CD4-positive, alpha-beta T cell treated with Interferon gamma for 1 hour (primary cell): ENCODE results near the gene ANO5.
A peak's percentile ranks its signal among the peaks of the same experiment; 100 is the strongest.
"Not testable (repeated sequence)": the region's sequence is repeated elsewhere in the genome, so short reads cannot be mapped to it uniquely, and the experiment has no call there.

ENCODE experiments used
- DNase-seq: peaks from one replicate; pipeline ENCODE4 v3.0.0-alpha.2; 2020

ANO5 gene

DNA sequence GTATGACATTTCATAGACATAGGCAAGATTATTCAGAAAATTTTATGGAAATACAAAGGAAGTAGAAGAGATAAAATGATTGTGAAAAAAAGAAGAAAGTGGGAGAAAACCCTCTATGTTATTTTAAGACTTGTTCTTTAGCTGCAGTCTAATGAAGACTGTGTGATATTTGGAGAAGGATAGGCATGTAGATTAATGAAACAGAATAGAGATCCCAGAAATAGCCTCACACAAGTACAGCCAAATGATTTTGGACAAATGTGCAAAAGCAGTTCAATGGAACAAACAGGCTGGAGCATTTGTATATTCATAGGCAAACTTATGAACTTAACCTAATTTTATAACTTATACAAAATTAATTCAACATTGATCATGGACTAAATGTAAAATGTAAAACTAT lies 14.3 kb downstream of the ANO5 start:
- DNase-seq, result no peak

DNA sequence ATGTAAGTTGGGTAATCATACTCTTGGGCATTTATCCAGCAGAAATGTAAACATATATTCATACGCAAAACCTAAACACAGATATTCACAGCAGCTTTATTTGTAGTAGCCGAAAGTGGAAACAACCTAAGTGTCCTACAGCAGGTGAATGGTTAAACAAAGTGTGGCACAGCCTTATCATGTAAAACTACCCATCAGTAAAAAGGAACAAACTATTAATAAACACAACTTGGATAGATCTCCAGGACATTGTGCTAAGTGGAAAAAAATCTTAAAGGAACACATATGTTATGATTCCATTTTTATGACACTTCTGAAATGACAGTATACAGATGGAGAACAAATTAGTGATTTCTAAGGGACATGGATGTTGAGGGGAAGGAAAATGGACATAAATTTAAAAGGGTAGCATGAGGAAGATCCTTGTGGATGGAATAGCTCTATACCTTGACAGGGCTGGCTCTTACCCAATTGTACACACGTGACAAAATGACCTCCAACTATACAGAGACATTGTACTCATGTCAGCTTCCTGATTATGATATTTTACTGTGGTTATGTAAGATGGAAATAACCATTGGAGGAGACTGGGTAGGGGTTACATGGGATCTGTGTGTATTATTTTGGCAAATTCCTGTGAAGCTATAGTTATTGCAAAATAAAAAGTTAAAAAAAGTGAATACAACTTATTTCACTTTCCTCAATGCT lies 15.4 kb downstream of the ANO5 start:
- DNase-seq, result no peak

GRCh38 chr11:22216940-22217339 lies 24.1 kb downstream of the ANO5 start:
- DNase-seq, result no peak

DNA sequence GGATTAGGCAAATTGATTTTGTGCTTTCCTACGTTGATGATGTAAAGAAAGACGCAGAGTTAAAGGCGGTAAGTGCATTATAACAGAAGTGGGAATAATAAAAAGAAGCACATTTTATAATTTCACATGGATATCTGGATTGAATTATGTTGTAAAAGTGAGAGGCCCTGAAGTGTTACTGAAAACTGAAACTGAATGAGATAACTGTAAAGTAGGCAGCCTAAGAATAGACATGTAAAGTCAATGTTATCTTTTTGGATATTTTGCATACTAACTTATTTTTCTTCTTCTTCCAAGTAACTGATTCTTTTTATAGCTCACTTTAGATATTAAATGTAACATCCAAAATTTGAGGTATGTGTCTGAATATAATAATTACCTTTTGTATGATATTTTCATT lies 28.3 kb downstream of the ANO5 start:
- DNase-seq, result no peak

DNA sequence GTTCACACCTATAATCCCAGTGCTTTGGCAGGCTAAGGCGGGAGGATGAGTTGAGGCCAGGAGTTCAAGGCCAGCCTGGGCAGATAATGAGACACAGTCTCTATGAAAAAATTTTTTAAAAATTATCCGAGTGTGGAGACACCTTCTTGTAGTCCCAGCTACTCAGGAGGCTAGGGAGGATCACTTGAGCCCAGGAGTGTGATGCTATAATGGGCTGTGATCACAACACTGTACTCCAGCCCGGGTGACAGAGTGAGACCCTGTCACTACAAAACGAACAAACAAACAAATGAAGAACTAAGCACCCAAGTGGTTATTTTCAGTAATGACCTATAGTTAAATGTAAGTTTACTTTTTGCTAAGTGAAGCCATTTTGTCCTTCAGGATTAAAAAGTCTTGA lies 32.3 kb downstream of the ANO5 start:
- no peak for DNase-seq

GRCh38 chr11:22234743-22235142 lies 41.9 kb downstream of the ANO5 start:
- DNase-seq, result no peak

DNA sequence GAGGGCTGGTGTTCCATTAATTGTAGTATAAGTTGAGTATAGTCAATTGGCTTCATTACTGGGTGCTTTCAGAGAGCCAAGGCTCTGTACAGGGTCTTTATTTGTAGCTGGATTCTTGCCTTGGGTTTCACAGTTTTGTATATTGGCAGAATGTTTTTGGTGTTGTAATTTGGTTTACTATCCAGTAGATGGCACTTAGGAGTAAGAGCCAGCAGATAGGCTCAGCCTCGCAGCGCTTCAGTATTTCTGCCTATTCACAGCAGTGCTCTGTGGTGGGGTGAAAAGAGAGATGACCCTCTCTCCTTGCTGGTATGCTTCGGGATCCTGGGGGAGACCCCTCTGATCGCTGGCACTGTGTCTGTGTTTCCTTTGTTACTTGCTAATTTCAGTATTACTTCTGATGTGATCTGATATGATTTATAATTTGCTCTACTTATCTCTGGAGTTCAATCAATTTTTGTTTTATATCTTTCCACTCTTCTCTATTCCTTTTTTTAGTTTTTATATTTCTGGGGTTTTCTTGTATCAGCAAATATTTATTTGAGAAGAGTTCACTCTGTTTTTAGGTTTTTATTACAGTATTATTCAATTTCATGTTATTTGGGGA lies 52.2 kb downstream of the ANO5 start:
- DNase-seq, result peak; percentile 1

GRCh38 chr11:22246992-22247391 lies 54.1 kb downstream of the ANO5 start:
- no peak for DNase-seq

DNA sequence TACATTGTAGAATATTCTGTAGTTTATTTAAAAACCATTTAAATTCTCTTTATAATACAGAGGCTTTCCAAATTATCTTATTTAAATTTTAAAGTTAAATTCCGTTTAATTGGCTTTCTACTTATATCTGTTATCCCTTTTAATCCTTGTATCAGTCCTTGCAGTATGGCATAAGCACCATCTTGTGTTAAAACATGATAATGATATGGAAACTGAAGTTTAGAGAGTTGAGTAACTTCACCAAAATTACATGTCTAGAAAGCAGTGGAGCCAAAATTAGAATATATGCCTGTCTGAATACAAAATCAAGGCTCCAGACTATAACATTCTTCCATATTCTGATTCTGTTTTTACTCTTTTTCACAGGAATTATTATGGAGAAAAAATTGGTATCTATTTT lies 57.0 kb downstream of the ANO5 start:
- DNase-seq, result no peak

DNA sequence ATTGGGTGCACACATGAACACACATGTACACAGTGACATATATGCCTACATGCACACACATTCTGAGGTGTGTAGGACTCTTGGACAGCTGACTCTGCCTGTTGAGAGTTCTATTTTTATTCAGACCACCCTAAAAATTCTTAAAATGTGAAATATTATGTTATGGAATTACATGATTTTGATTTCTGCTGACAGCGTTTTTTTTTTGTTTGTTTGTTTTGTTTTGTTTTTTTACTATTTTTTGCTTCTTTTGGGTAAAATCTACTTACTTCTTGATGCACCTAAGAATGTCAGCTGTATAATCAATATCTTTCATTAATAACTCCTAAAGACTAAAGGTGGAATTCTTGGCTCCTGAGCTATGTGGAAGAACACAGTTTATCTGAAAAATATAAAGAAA lies 64.0 kb downstream of the ANO5 start:
- no peak for DNase-seq

DNA sequence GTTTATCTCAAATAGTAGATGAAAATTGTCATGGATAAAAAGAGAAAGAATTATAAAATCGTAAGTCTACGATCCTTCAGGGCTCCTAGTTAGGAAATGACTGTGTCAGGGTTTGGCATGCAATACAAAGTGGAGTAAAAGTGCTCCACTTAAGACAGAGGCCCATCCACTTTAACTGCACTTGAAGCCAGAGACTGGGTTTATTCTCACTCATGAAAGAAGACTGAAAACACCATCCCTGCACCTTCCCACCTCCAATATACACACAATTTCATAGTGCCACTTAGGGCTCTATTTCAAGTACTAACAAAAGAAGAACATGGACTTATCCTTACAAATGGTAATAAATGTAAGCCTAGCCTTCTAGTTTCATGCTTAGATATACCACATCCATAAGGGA lies 70.7 kb downstream of the ANO5 start:
- DNase-seq, result no peak

- DNase-seq, result not testable (repeated sequence)
These were observed 76.2 kb downstream of the ANO5 start for GRCh38 chr11:22268983-22269624.

DNA sequence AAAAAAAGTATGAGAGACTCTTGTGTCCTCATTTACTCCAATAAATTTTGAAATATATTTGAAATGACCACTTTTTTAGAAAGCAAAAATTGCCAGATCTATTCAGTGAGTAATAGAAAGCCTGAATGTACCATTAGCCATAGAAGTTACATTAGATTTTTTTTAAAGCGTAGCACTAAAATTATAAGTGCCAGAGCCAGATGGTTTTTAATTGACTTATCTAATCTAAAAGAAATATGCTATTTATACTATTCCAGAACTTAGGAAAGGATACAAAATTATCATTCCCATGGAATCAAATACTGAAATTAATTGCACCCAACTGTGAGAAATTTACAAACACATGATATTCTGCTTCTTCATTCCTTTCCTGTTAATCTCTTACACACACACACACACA lies 80.9 kb downstream of the ANO5 start:
- DNase-seq, result no peak

DNA sequence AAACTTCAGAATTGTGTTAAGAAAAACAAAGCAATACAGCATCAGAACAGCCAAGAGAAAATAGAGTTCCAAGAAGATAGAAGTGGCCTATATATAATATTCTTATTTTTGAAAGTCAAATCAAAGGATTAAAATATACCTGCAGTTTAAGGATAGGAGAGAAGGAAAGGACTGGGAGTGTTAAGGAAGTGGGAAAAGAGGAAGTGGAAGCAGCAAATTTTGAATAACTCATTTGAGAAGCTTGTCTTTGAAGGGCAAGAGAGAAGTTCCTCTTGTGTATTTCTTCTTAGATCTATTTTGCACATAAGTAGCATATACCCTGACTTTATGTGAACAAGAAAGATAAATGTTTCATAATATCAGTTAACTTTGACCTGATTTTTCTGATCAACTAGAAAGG lies 82.7 kb downstream of the ANO5 start:
- no peak for DNase-seq

DNA sequence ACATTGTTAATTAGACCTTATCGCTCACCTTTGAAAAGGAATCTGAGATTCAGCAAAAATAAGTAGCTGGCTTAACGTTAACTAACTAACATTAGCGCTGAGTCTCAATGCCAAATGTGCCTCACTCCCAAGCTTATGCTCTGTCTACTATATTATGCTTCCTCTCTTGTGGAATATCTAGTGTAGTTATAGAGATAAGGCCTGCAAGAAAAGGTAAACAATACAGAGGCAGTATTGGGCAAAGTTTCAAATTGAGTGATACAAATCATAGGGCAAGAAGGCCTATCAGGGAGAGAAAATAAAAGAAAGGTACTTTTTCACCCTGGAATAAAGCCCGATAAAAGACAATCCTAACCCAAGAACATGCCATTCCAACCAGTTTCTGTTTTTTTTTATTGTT lies 83.7 kb downstream of the ANO5 start:
- no peak for DNase-seq

DNA sequence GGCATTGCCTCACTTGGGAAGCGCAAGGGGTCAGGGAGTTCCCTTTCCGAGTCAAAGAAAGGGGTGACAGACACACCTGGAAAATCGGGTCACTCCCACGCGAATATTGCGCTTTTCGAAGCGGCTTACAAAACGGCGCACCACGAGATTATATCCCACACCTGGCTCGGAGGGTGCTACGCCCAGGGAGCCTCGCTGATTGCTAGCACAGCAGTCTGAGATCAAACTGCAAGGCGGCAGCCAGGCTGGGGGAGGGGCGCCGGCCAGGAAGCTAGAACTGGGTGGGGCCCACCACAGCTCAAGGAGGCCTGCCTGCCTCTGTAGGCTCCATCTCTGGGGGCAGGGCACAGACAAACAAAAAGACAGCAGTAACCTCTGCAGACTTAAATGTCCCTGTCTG lies 92.1 kb downstream of the ANO5 start:
- not testable (repeated sequence) for DNase-seq

DNA sequence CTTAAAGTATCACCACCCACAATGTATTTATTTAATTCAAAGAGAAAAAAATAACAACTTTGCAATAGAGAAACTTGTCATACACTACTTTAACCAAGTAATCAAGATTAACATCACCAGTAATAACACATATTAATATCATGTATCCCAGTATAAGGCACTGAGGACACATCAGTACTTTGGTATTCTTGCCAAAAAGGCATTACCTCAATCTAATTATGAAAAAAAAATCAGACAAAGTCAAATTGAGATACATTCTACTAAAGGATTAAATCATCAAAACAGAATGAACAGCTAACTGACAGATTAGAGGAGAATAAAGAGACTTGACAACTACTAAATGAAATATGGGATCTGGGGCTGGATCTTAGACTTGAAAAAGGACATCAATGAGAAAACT lies 109.5 kb downstream of the ANO5 start:
- DNase-seq, result no peak

DNA sequence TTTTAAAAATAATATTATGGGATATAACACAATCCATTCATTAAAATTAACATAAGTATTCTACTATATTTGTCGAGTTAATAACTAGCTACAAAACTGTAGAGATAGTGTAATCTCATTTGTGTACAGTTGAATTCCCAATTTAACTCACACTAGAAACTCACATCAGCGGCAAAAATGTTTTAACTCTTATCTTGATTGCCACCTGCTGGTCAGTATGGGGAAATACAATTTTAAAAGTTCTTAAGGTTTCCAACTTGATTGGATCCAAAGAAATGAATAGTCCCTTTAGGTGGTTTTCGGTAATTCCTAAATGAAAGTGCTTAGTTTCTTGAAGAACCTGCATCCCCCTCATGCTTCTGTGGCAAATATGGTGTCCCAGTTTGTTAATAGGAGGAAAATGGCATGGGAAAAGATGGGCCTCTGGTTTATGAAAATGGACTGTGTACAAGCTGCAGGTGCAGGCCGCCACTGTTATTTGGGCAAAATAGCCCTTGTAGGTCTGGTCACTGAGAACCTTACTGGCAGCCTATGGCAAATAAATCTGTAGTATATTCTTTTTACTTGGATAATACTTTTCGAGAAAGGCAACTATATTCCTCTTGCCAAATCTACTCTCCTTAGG lies 111.6 kb downstream of the ANO5 start:
- no peak for DNase-seq

- no peak for DNase-seq
These were observed 124.8 kb downstream of the ANO5 start for GRCh38 chr11:22317656-22318055.

GRCh38 chr11:22331771-22332170 lies 138.9 kb downstream of the ANO5 start:
- DNase-seq, result no peak
